GM19455 (cell line): ENCODE measurements around the gene ERC1.

ENCODE experiments used
- ATAC-seq: cut with Tn5 transposase; IDR thresholded peaks from one replicate; pipeline ENCODE4 v1.9.1; 2021; ENCODE audit not compliant: unreplicated experiment

The ERC1 gene

DNA sequence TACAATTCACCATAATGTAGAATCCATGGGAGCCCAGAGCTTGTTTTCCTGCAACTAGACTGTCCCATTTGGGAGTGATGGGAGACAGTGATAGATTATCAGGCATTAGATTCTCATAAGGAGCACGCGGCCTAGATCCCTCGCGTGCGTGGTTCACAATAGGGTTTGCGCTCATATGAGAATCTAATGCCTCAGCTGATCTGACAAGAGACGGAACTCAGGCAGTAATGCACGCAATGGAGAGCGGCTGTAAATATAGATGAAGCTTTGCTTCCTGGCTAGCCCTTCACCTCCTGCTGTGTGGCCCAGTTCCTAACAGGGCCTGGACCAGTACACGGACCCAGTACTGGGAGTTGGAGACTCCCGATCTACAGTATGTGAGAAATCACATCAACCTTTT is 476.7 kb downstream of the ERC1 start:
- no peak for ATAC-seq

DNA sequence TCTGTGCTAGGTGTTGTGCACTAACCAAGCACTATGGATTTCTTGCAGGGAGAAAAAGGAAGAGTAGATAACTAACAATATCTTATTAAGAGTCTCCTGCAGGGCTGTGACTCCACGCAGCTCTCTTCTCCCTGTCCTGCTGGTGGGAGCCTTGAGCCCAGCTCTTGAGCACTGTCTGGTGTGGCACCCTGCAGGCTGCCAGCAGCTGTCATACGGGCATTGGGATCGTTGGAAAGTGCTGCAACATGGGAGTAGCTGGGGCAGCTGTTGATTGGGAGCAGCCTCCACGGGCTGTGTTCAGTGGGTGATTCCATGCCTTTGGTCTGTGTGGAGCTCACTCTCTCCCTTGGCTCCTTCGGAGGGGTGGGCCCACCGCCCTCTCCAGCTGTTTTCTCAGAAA is 478.0 kb downstream of the ERC1 start:
- no peak for ATAC-seq

- ATAC-seq = no peak
Measured at GRCh38 chr12:1470051-1470450, 479.0 kb downstream of the ERC1 start.

- ATAC-seq = no peak
Measured at GRCh38 chr12:1471224-1471623, 480.2 kb downstream of the ERC1 start.

DNA sequence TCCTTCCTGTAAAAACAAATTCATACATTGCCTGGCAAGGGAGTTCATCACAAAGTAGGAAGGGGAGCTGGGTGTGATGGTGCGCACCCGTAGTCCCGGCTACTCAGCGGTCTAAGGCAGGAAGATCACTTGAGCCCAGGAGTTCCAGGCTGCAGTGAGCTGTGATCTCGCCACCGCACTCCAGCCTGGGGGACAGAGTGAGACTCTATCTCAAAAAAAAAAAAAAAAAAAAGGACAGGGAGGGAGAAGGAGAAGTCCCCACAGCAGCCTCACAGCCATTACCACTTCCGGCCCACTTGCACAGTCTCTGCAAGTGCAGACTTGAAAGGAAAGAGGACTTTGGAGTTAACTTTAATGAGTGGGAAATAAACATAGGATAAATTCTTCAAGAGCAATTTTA is 482.4 kb downstream of the ERC1 start:
- ATAC-seq = no peak

GRCh38 chr12:1474041-1474573 is 483.1 kb downstream of the ERC1 start:
- no peak for ATAC-seq

GRCh38 chr12:1474574-1475153 is 483.6 kb downstream of the ERC1 start:
- ATAC-seq = no peak

GRCh38 chr12:1479645-1480044 is 488.6 kb downstream of the ERC1 start:
- ATAC-seq = no peak

DNA sequence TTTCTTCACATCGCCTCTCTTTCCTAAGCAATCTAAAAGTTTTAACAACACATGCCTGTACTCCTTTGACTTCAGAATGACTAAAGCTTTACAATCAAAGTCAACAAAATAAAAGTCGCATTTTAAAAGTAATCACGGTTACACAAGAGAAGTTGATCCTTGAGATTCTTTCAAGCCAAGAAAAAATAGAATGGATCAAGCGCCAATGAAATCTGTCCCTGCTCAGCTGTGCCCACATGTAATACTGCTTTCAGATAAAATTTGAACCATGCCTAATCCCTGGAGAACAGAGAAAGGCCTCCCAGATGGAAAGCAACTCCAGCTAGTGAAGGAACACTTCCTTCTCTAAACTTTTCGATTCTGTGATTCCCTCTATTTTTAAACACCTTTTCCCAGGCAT is 490.3 kb downstream of the ERC1 start:
- no peak for ATAC-seq

DNA sequence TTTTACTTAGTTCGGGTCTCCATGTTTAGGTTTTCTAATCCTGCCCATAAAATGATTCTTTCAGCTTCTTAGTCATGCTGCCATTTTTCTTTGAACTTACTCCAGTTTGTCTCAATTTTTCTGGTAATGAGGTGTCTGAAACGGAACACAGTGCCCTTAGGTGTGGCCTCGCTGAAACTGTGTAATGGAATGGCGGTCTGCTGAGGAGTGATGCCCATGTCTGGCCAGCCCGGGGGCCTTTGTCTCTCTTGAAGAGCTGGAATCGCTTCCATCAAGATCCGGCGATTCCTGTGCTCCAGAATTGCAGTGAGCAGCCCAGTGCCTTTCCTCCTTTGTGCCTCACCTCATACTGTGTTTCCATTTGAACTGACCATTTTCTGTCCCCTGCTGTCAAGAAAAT is 490.9 kb downstream of the ERC1 start:
- no peak for ATAC-seq

- no peak for ATAC-seq
Measured at GRCh38 chr12:1488908-1489381, 497.9 kb downstream of the ERC1 start.

GRCh38 chr12:1491983-1492697 is 501.1 kb downstream of the ERC1 start:
- ATAC-seq = no peak

GRCh38 chr12:1493781-1494565 is 502.9 kb downstream of the ERC1 start:
- no peak for ATAC-seq

DNA sequence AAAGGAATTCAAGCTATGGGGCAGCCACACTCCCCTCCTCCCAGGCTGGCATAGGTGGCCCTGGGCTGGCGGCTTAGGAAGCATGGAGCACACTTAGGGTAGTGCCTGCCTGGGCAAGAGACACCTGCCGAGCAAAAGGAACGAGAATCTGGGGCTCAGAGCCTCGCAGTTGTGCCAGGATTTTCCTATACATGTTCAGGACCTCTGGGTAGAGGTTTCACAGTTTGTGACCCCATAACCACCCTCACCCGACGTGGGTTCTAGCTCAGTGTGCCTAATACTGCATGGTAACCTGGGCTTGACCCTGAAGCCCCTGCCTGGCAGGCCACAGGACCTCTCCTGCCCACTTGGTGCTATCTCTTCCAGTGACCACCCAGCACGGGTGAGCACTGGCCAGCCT is 503.8 kb downstream of the ERC1 start:
- ATAC-seq = no peak

- ATAC-seq = no peak
Measured at GRCh38 chr12:1496162-1496900, 505.3 kb downstream of the ERC1 start.

DNA sequence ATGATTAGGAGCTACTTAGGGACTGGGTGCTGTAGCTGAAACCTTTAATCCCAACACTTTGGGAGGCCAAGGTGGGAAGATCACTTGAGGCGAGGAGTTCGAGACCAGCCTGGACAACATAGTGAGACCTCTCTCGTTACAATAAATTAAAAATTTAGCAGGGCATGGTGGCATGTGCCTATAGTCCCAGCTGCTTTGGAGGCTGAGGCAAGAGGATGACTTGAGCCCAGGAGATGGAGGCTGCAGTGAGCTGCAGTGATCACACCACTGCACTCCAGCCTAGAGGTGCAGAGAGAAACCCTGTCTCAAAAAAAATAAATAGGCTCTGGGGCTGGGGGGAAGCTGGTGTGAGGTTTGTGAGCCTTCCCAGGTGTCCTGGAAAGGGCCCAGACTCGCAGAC is 506.1 kb downstream of the ERC1 start:
- ATAC-seq = no peak

DNA sequence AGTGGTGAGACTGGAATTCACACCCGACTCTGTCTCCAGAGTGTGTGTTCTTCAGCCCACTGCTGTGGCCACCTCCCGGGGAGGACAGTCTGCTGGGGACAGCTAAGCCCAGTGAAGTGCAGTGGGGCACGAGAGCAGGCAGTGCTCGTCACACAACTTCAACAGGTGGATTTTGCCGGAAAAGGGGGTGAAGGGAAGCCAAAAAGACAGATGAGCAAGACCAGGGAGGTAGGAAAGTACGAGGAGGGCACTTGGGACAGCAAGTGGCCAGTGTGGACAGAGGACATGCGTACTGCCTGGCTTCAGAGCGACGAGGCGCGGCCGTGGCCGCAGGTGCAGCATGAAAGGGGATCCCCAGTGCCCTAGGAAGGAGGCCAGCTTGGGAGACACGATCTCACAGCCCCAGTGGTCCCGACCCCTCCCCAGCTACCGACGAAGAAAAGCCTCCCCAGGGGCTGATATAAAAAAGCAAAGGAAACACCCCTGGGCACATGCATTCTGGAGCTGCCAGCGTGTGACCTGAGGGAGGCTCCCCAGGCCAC is 507.2 kb downstream of the ERC1 start:
- no peak for ATAC-seq

DNA sequence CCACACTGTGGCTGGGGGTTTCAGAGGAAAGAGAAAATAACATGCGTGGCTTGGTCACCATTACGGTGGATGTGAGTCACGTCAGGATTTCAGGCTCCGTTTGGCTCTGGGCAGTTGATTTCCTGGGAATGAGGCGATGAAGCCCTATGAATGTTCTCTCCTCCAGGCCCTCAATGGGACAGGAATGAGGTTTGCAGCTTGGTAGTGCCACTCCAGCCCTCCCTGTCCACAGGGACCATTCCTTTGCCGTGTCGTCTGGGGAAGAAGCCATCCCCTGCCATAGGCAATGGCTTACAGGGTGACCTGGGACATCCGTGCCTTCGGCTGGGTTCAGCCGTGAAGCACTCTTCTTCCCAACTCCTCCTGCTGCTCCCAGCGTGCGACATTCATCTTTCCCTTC is 508.3 kb downstream of the ERC1 start:
- no peak for ATAC-seq

DNA sequence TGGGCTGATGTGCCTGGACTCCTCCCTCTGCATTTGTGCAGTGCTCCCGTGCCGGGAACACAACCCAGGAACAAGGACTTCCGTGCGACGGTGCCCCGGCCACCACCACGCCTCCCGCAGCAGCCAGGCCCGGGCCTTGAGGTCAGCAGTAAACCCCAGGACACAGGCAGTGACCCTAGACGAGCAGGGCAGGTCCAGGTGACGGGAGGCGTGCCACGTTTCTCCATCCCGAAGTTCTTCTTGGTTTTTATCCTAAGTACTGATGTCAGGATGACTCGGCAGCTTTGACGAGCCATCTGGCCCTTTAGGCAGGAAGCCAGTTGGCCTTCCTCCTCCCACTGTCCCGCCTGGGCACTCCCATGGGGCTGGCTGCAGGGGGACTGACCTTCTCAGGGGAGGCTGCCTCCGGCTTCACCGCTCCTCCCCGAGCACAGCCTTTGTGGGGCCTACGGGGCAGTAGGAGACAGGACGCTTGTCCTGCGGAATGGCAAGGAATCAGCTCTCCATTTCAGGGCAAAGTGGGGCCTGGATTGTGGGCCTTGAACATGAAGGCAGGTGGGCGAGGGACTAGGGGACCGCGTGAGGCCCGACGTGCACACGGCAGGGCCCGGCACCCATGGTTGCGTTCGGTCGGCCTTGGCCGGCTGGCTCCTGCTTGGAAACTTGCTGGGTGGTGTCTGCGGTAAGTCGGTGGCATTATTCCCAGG is 509.2 kb downstream of the ERC1 start:
- no peak for ATAC-seq

- ATAC-seq = no peak
Measured at GRCh38 chr12:1501001-1501400, 510.0 kb downstream of the ERC1 start.
